CD1c-positive myeloid dendritic cell (primary cell): ENCODE measurements around the gene ATP13A2.
"Not testable (repeated sequence)": the region's sequence is repeated elsewhere in the genome, so short reads cannot be mapped to it uniquely, and the experiment has no call there.

Experiments
- DNase-seq: peaks from one replicate; pipeline ENCODE4 v3.0.0-alpha.2; 2016; ENCODE audit errors: extremely low spot score

Gene ATP13A2

GRCh38 chr1:16957731-16958130 is 54.0 kb downstream of the ATP13A2 start:
- no peak for DNase-seq

- no peak for DNase-seq
Observed at GRCh38 chr1:16956775-16957174, 55.0 kb downstream of the ATP13A2 start.

DNA sequence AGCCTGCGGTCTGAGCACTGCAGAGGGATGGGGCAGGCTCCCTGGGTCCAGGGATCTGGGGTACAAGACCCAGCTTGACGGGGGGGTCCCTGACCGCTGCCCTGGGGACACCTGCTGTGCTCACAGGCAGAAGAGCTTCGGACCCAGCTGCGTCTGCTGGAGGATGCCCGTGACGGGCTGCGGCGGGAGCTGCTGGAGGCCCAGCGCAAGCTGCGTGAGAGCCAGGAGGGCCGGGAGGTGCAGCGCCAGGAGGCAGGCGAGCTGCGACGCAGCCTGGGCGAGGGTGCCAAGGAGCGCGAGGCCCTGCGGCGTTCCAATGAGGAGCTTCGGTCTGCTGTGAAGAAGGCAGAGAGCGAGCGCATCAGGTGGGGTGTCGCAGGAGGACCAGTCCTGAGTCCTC is 56.5 kb downstream of the ATP13A2 start:
- DNase-seq: no peak

DNA sequence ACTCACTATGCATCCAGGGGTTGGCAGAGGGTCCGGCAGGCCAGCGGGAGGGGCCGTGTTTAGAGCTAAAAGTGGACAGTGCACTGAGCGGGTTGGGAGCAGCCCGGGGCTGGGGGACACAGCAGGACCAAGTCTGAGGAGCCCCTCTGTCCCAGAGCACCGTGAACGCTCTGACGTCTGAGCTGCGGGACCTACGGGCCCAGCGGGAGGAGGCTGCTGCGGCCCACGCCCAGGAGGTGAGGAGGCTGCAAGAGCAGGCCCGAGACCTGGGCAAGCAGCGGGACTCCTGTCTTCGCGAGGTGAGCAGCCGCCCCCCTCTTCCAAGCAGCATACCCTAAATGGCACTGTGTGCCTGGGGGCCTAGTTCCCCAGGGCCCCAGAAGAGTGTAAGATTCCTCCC is 57.1 kb downstream of the ATP13A2 start:
- no peak for DNase-seq

DNA sequence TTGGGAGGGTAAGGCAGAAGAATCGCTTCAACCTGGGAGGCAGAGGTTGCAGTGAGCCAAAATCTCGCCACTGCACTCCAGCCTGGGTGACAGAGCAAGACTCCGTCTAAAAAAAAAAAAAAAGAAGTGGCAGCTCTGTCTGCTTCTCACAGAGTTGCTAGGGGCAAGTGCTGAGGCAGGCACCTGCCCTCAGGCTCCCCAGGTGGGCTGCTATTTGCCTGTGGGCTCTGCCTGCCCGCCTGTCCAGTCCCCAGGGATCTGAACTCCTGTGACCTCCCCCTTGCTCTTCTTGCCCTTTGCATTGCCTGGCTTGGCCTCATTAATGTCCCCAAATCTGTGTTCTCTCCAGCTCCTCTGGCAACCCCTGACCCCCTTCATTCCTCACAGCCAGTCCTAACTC is 59.4 kb downstream of the ATP13A2 start:
- DNase-seq: not testable (repeated sequence)

DNA sequence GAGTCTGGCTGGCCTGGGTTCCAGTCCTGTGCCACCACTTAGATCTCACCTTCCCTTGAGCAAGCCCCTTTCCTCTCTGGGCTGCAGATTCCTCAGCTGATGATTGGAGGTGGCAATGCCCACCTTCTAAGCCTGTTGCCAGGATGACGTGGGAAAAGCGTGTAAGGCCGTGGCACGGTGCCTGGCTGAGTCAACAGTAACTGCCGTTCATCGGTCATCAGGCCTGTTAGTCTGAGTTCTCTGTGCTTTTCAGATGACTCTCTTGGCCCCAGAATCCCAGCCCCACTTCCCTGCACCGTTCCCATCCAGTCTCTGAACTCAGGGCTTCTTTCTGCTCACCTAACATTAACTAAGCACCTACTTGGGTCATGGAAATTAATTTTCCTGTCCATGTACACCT is 62.7 kb downstream of the ATP13A2 start:
- not testable (repeated sequence) for DNase-seq

DNA sequence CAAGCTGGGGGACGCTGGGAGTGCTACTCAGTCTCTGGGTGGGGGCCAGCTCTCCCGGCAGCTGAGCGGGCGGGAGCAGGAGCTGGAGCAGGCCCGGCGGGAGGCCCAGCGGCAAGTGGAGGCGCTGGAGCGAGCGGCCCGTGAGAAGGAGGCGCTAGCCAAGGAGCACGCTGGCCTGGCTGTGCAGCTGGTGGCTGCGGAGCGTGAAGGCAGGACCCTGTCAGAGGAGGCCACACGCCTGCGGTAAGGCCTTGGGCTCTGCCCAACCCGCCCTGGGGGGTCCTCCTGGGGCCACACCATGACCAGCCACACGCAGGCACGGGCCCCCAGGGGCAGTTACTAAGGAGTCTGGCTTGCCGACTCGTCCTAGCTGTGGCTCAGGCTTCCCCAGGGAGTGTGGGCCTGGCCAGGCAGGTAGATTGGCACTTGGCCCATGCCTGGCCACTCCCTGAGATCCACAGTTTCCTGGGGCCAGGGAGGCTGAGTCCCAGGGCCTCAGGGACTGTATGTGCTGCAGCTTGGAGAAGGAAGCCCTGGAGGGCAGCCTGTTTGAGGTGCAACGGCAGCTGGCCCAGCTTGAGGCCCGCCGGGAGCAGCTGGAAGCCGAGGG is 63.3 kb downstream of the ATP13A2 start:
- not testable (repeated sequence) for DNase-seq

GRCh38 chr1:16946646-16947045 is 65.1 kb downstream of the ATP13A2 start:
- no peak for DNase-seq

DNA sequence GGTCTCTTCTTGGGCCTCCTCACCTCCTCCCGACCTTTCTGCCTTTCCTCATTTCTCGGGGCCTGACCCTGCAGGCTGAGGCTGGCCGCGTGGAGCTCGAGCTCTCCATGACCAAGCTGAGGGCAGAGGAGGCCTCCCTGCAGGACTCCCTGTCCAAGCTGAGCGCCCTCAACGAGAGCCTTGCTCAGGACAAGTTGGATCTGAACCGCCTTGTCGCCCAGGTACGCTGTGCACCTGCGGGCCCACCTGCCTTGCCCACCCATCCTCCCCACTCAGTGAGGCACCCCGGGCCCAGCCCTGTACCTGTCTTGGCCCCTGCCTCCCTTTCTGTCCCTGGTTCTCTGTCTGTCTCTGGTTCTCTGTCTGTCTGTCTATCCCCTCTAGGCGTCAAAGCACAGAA is 65.5 kb downstream of the ATP13A2 start:
- not testable (repeated sequence) for DNase-seq

GRCh38 chr1:16945512-16945911 is 66.2 kb downstream of the ATP13A2 start:
- DNase-seq: not testable (repeated sequence)

DNA sequence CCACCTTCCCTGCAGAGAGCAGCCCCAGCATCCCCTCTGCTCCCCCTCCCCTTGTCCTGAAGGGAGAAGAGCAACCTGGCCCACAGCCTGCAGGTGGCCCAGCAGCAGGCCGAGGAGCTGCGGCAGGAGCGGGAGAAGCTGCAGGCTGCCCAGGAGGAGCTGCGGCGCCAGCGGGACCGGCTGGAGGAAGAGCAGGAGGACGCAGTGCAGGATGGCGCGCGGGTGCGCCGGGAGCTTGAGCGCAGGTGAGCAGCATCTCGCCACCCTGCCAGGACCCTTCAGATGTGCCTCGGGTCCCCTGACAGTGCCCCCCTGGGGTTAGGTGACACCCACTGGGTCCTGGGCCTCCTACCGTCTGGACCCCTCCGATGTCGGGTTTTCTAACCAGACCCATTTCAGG is 67.7 kb downstream of the ATP13A2 start:
- DNase-seq: no peak

DNA sequence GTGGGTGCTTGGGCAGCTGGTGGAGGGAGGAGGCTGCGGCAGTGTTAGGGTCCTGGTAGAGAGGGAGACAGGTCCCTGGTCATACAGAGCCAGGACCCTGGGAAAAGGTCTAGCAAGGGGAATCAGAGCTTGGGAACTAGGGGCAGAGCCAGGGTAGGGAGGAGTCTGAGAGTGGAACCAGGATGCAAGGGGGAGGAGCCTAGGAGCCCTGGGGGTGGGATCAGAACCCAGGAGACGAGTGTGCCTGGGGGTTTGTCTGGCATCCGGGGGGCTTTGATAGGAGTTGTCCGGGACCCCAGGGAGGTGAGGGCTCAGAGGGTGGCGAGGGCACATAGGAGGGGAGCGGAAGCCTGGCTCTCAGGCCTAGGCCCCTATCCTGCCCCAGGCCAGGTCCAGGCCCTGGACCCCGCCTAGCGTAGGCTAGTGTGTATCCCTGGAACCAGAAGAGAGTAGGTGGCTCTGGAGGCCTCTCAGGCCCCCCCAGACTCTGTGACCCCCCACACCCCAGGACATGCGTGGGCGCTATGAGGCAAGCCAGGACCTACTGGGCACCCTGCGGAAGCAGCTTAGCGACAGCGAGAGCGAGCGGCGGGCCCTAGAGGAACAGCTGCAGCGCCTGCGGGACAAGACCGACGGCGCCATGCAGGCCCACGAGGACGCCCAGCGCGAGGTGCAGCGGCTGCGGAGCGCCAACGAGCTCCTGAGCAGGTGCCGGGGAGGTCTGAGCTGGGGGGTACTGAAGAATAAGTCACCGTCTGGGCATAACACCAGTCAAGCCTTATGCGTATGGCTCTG is 72.1 kb downstream of the ATP13A2 start:
- DNase-seq: not testable (repeated sequence)

DNA sequence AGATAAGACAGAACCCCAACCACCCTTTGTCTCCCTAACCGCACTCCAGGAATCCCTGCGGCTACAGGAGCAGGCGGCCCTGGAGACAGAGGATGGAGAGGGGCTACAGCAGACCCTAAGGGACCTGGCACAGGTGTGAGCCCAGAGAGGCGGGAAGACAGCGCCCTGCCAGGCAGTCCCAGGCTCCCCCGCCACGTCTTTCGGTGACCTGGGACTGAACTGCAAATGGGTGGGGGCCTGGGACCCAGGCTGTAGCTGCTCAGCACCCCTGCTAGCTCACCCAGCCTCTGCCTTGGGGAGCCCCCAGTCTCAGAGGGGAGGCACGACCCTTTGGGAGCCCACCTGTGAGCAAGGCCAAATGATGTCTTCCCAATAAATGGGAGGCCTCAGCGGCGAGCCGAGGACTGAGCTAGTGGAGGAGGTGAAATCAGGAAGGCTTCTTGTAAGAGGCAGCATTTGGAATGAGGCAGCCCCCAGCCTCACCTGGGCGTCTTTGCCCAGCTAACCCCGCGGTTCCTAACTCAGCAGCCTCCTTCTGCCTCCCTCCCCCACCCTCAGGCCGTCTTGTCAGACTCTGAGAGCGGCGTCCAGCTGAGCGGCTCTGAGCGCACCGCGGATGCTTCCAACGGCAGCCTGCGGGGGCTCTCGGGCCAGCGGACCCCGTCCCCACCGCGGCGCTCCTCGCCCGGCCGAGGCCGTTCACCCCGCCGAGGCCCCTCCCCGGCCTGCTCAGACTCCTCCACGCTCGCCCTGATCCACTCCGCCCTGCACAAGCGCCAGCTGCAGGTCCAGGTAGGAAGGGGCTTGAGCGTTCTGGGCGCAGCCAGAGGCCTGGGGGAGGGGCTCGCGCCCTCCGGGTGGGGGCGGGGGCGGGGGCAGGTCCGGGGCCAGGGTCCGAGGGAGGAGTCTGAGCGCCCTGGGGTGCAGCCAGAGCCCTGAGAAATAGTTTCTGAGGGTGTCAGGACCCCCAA is 73.1 kb downstream of the ATP13A2 start:
- no peak for DNase-seq

- DNase-seq: not testable (repeated sequence)
Observed at GRCh38 chr1:16936580-16936979, 75.1 kb downstream of the ATP13A2 start.
